Right lobe of liver (tissue), 6 donors: ENCODE measurements around the gene NDST4. TPM values are rescaled to one million over a fixed set of nuclear protein-coding genes. Genes with fewer than 3 reads are reported as not detected.
A peak's percentile ranks its signal among the peaks of the same experiment; 100 is the strongest.

Experiments used
- ATAC-seq, 4 donors: fragments of 200-7000 bp; cut with Tn5 transposase; one replicate each; pipeline ENCODE4 v1.9.1; 2020; ENCODE audit warnings: mild to moderate bottlenecking in 4 of 4, moderate library complexity in 4 of 4
- DNase-seq, 3 donors: peaks; one replicate each; pipeline ENCODE4 v3.0.0-alpha.2; 2020
- H3K27ac ChIP-seq, 3 donors: fragments of 200-600 bp; one replicate each; pipeline ENCODE4 v1.8.0; 2022
- H3K27me3 ChIP-seq, 2 donors: fragments of 200-600 bp; one replicate each; pipeline ENCODE4 v1.8.0; 2022
- H3K36me3 ChIP-seq, 4 donors: fragments of 200-600 bp; sonication (generic) in 1 of 4; one replicate each; pipeline versions ENCODE4 v1.5.1 to v1.8.0; 2017 to 2022; ENCODE audit warnings: control low read depth in 1 of 4
- H3K4me1 ChIP-seq, 4 donors: fragments of 200-600 bp; sonication (generic) in 1 of 4; one replicate each; pipeline versions ENCODE4 v1.5.1 to v1.8.0; 2017 to 2022; ENCODE audit warnings: control low read depth in 1 of 4
- H3K4me3 ChIP-seq, 3 donors: fragments of 200-600 bp; one replicate each; pipeline ENCODE4 v1.8.0; 2022
- H3K9me3 ChIP-seq, 4 donors: fragments of 200-600 bp; sonication (generic) in 1 of 4; one replicate each; pipeline versions ENCODE4 v1.5.1 to v1.8.0; 2017 to 2022; ENCODE audit warnings: control low read depth in 1 of 4
- CTCF ChIP-seq, 4 donors: fragments of 200-600 bp in 3 of 4; fragments of 450-650 bp in 1 of 4; IDR thresholded peaks; one replicate each; pipeline versions ENCODE4 v1.5.1 to v1.8.0; 2016 to 2022; ENCODE audit warnings: antibody characterized with exemption in 4 of 4, mild to moderate bottlenecking in 2 of 4
- POLR2A ChIP-seq: fragments of 450-650 bp; IDR thresholded peaks from one replicate; pipeline ENCODE4 v1.6.1; 2017; ENCODE audit warnings: antibody characterized with exemption, mild to moderate bottlenecking
- WGBS: methylation state at CpG from one replicate; pipeline ENCODE4 v1.1.6; 2018; ENCODE audit warnings: low coverage, low lambda C conversion rate; ENCODE audit not compliant: insufficient coverage; ENCODE audit errors: missing lambda C conversion rate; 5-methylcytosine and 5-hydroxymethylcytosine counted together
- intact Hi-C, 2 donors: fragments of 100-400 bp; cut with DNase I; formaldehyde crosslinking; loops; one replicate each; pipeline versions ENCODE4 v1.11.2 to v1.14.1; 2022
- small RNA-seq, 2 experiments: library from RNA; depleted of rRNA; stranded (forward); fragments of <200 nt; gene quantifications; one replicate each; pipeline ENCODE3, GENCODE V24; 2016
- total RNA-seq, 6 experiments: library from RNA; depleted of rRNA in 2 of 6; stranded (reverse); fragments of >200 nt in 2 of 6; fragmentation: NEBNext Ultra II Directional in 3 of 6; extraction: Animal tissue kit (Norgen Biotek cat#: 25700) in 3 of 6; gene quantifications; one replicate each; pipeline versions ENCODE4 v1.1.0 to v1.2.4, GENCODE V29; 2016 to 2023
- donor health status: DM: no; HTN: yes; CAD: no.
- donor health status: DM: no; HTN: no; CAD: no.
- donor health status: DM: no; HTN: no; CAD: no.
- donor health status: DM: no; HTN: yes; CAD: no.
- donor health status: DM: no; HTN: yes; CAD: no.

NDST4 gene
- total RNA-seq, 6 experiments from 2014 or later: not detected

DNA sequence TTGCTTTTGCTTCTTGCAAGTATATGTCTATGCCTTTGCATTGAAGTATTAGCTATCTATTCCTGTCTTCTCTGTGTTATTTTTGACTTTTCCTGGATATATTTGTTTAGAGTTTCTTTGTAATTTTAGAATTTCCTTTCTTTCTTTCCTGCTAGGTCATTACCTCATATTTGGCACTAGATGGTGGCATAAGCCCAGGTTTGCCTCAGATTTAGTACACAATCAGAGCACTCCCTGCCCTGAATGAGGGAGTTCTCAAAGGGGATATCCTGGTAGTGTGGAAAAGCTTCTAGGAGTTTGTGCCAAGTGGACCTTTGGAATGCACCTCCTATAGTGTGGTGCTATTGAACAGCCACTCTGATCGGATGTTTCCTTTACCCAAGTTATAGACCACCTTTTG is 333.2 kb downstream of the NDST4 start:
- Histone ChIP-seq H3K27me3 (no peaks in the 10 kb centered on the region), H3K27ac (no peak overlapping the region), H3K9me3 (no peaks in the 10 kb centered on the region), H3K36me3 (no peaks in the 10 kb centered on the region), H3K4me3 (no peak overlapping the region), H3K4me1 (no peaks in the 10 kb centered on the region)
- 83% methylated on average over 1 of the region's 1 CpG for WGBS
- intact Hi-C loops: no loop called here
- peak in 1 of 4 donors; percentile 16 for TF ChIP-seq CTCF (IDR thresholded peaks at IDR 0.05)
- no peak for TF ChIP-seq POLR2A
- ATAC-seq: no peak
- no peak for DNase-seq

Small RNA genes lying within 50 kb of the gene (small RNA-seq; reads per million reads assigned to genes)
- 0 to 1.7 reads per million in 2 experiments for gene RN7SL808P
